Measurements from ENCODE around the gene TOX2.

The TOX2 gene

DNA sequence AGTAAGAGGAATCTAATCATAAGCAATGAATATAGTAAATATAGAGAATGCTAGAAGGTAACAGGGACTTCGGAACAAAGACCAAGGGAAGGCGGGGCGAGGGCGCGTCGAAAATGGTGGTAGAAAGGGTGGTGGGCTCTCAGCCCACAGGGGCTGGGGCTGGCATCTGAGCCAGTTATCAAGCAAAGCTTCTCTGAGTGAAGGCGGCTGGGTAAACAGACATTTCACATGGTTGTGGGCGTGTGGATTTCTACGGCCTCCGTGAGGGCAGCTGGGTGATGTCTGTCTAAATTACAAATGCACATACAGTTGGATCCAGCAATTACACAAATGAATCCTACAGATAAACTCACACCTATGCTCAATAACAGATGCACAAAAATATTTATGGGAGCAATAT, 56.6 kb downstream of the TOX2 start:
- Histone ChIP-seq H3K27me3 (ENCODE audit: low read depth, low read length) (no peaks in the 10 kb centered on the region), H3K27ac (ENCODE audit: low read length) (no peak overlapping the region), H3K4me1 (ENCODE audit: low read length) (no peaks in the 10 kb centered on the region), H2AFZ (ENCODE audit: low read depth, low read length) (no peak overlapping the region), H3K79me2 (ENCODE audit: low read length) (peaks cover 82% of the 10 kb centered on the region), H3K9ac (ENCODE audit: low read length) (no peak overlapping the region), H3K4me2 (ENCODE audit: low read length) (no peak overlapping the region), H4K20me1 (ENCODE audit: insufficient read depth, low read length) (peaks cover 99% of the 10 kb centered on the region), H3K36me3 (replicated peaks; ENCODE audit: low read depth, low read length) (peaks cover 53% of the 10 kb centered on the region), H3K4me3 (ENCODE audit: low read length) (no peak overlapping the region), H3K9me3 (ENCODE audit: insufficient read depth, low read length) (no peaks in the 10 kb centered on the region)
- no peak for TF ChIP-seq CTCF (IDR thresholded peaks at IDR 0.05; ENCODE audit: low read depth, low read length)
- no peak for TF ChIP-seq EZH2phosphoT487 (IDR thresholded peaks at IDR 0.05; ENCODE audit: low read depth)

GRCh38 chr20:43972051-43972450, 57.4 kb downstream of the TOX2 start:
- Histone ChIP-seq H3K4me1 (ENCODE audit: low read length) (no peaks in the 10 kb centered on the region), H3K79me2 (ENCODE audit: low read length) (peaks cover 74% of the 10 kb centered on the region), H3K4me3 (ENCODE audit: low read length) (no peak overlapping the region), H4K20me1 (ENCODE audit: insufficient read depth, low read length) (peaks cover 99% of the 10 kb centered on the region), H3K9me3 (ENCODE audit: insufficient read depth, low read length) (no peaks in the 10 kb centered on the region), H3K36me3 (replicated peaks; ENCODE audit: low read depth, low read length) (peaks cover 60% of the 10 kb centered on the region), H3K27ac (ENCODE audit: low read length) (no peak overlapping the region), H2AFZ (ENCODE audit: low read depth, low read length) (no peak overlapping the region), H3K27me3 (ENCODE audit: low read depth, low read length) (no peaks in the 10 kb centered on the region), H3K9ac (ENCODE audit: low read length) (no peak overlapping the region), H3K4me2 (ENCODE audit: low read length) (no peak overlapping the region)
- TF ChIP-seq EZH2phosphoT487 (IDR thresholded peaks at IDR 0.05; ENCODE audit: low read depth): no peak

GRCh38 chr20:43972692-43973091, 58.0 kb downstream of the TOX2 start:
- H3K4me3 ChIP-seq (ENCODE audit: low read length): no peak overlapping the region
- H3K9ac ChIP-seq (ENCODE audit: low read length): no peak overlapping the region
- H3K36me3 ChIP-seq (replicated peaks; ENCODE audit: low read depth, low read length): peaks cover 63% of the 10 kb centered on the region
- no peak overlapping the region for H3K27ac ChIP-seq (ENCODE audit: low read length)
- TF ChIP-seq EZH2phosphoT487 (IDR thresholded peaks at IDR 0.05; ENCODE audit: low read depth): no peak
- TF ChIP-seq CTCF (IDR thresholded peaks at IDR 0.05; ENCODE audit: low read depth, low read length): no peak
- H3K4me1 ChIP-seq (ENCODE audit: low read length): no peaks in the 10 kb centered on the region
- H3K27me3 ChIP-seq (ENCODE audit: low read depth, low read length): no peaks in the 10 kb centered on the region
- no peak overlapping the region for H3K4me2 ChIP-seq (ENCODE audit: low read length)
- no peak overlapping the region for H2AFZ ChIP-seq (ENCODE audit: low read depth, low read length)
- peaks cover 71% of the 10 kb centered on the region for H3K79me2 ChIP-seq (ENCODE audit: low read length)
- peaks cover 97% of the 10 kb centered on the region for H4K20me1 ChIP-seq (ENCODE audit: insufficient read depth, low read length)
- no peaks in the 10 kb centered on the region for H3K9me3 ChIP-seq (ENCODE audit: insufficient read depth, low read length)

DNA sequence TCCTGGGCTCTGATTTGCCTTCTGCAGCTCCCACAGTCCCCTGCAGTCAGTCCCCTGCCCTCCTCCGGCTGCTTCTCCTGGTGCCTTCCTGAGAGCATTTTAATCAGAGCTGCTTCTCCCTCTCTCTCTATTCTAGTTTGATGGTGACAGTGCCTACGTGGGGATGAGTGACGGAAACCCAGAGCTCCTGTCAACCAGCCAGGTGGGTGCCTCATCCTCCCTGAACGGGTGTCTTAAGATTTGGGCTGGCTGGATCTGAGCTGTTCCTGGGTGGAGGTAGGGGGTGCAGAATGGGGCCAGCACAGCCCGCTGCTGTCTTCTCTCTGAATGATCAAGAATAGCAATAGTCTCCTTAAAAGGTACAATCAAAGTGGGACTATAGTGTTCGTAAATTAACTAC, 58.6 kb downstream of the TOX2 start:
- no peaks in the 10 kb centered on the region for H3K9me3 ChIP-seq (ENCODE audit: insufficient read depth, low read length)
- H3K79me2 ChIP-seq (ENCODE audit: low read length): peaks cover 71% of the 10 kb centered on the region
- H3K36me3 ChIP-seq (replicated peaks; ENCODE audit: low read depth, low read length): peaks cover 68% of the 10 kb centered on the region
- peaks cover 97% of the 10 kb centered on the region for H4K20me1 ChIP-seq (ENCODE audit: insufficient read depth, low read length)
- no peaks in the 10 kb centered on the region for H3K27me3 ChIP-seq (ENCODE audit: low read depth, low read length)
- H3K4me1 ChIP-seq (ENCODE audit: low read length): no peaks in the 10 kb centered on the region
- H3K27ac ChIP-seq (ENCODE audit: low read length): no peak overlapping the region
- H3K4me2 ChIP-seq (ENCODE audit: low read length): no peak overlapping the region
- TF ChIP-seq EZH2phosphoT487 (IDR thresholded peaks at IDR 0.05; ENCODE audit: low read depth) (no peak), CTCF (IDR thresholded peaks at IDR 0.05; ENCODE audit: low read depth, low read length) (no peak)
- no peak overlapping the region for H3K4me3 ChIP-seq (ENCODE audit: low read length)
- H3K9ac ChIP-seq (ENCODE audit: low read length): no peak overlapping the region
- H2AFZ ChIP-seq (ENCODE audit: low read depth, low read length): no peak overlapping the region
